Activated CD8-positive, alpha-beta memory T cell treated with anti-CD3 and anti-CD28 coated beads for 36 hours (primary cell): ENCODE measurements around the gene KLHL17. TPM values are rescaled to one million over a fixed set of nuclear protein-coding genes. Genes with fewer than 3 reads are reported as not detected.
"Not testable (repeated sequence)": the region's sequence is repeated elsewhere in the genome, so short reads cannot be mapped to it uniquely, and the experiment has no call there.

Experiments
- CTCF ChIA-PET: fragments of 350-600 bp; sonication (Branson Sonifier 250); formaldehyde crosslinking; loops from one replicate; lab custom pipeline; 2021; ENCODE audit warnings: antibody characterized with exemption; lab: Charles Lee
- POLR2A ChIA-PET: fragments of 350-600 bp; sonication (Branson Sonifier 250); formaldehyde crosslinking; loops from one replicate; lab custom pipeline; 2021; ENCODE audit warnings: antibody characterized with exemption; lab: Charles Lee
- total RNA-seq, 2 experiments: library from RNA; stranded (reverse); gene quantifications; one replicate each; pipeline ENCODE4 v1.2.3, GENCODE V29; 2021

KLHL17 gene
- total RNA-seq, 2 experiments from 2014 or later: 33.6 to 37.2 TPM

- CTCF ChIA-PET: no interaction called here
- POLR2A ChIA-PET: no interaction called here
Measured at GRCh38 chr1:999725-1000356, 39.5 kb downstream of the KLHL17 start, which contains the start of gene HES4. HES4 (minus strand) TSS chr1:1000097; CDS start chr1:999973, 124 bp downstream.

DNA sequence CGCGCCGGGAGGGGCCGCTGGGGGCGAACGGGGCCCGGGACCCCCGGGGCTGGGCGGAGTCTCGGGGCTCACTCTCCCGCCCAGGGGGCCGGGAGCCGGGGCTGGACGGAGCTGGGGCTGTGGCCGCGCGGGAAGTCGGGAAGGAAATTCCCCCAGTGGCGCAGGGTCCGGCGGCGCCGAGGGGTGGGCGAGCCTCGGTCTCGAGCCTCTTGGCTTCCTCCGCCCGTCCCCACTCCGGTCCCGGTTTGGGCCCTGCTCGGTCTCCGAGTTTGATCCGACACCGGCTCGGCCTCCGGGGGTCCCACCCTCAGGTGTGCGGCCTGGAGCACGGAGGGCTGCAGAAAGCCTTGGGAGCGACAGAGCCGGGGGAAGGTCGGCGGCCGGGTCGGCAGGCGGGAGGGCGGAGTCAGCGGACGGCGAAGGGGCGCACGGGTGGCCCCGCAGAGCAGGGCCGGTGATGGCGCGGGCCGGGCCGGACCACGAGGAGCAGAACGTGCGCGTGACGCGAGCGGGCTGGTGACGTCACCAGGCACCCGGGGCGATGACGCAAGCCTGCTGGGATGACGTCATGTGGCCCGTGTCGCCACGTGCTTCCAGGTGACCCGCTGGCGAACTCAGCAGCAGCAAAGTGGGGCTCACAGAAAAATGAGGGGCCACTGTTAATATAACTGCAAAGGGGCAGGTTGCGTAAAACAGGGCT, 40.1 kb downstream of the KLHL17 start:
- POLR2A ChIA-PET: no interaction called here

GRCh38 chr1:1001057-1001783, 40.8 kb downstream of the KLHL17 start:
- CTCF ChIA-PET: interaction anchor here (0.7 to 2.4 kb wide), 11 partner anchors 9 to 351 kb away, joined by 3 to 14 read pairs (median 3); partner anchors contain the start of gene ISG15
- POLR2A ChIA-PET: no interaction called here

More for the DNA sequence above, 40.1 kb downstream of the KLHL17 start:
- CTCF ChIA-PET: interaction anchor here (0.7 to 2.4 kb wide), 3 partner anchors 8 to 64 kb away, joined by 3 to 14 read pairs (median 11); partner anchors contain the start of gene ISG15

- POLR2A ChIA-PET: no interaction called here
- CTCF ChIA-PET: interaction anchor here (0.6 to 1.8 kb wide), 4 partner anchors 14 to 114 kb away, joined by 3 to 7 read pairs (median 4); no protein-coding TSS in a partner anchor
Measured at GRCh38 chr1:1003618-1004419, 43.4 kb downstream of the KLHL17 start.

GRCh38 chr1:1004420-1004779, 44.0 kb downstream of the KLHL17 start:
- POLR2A ChIA-PET: no interaction called here
- CTCF ChIA-PET: interaction anchor here (0.6 kb wide), 1 partner anchor 114 kb away, joined by 3 read pairs; no protein-coding TSS in a partner anchor

DNA sequence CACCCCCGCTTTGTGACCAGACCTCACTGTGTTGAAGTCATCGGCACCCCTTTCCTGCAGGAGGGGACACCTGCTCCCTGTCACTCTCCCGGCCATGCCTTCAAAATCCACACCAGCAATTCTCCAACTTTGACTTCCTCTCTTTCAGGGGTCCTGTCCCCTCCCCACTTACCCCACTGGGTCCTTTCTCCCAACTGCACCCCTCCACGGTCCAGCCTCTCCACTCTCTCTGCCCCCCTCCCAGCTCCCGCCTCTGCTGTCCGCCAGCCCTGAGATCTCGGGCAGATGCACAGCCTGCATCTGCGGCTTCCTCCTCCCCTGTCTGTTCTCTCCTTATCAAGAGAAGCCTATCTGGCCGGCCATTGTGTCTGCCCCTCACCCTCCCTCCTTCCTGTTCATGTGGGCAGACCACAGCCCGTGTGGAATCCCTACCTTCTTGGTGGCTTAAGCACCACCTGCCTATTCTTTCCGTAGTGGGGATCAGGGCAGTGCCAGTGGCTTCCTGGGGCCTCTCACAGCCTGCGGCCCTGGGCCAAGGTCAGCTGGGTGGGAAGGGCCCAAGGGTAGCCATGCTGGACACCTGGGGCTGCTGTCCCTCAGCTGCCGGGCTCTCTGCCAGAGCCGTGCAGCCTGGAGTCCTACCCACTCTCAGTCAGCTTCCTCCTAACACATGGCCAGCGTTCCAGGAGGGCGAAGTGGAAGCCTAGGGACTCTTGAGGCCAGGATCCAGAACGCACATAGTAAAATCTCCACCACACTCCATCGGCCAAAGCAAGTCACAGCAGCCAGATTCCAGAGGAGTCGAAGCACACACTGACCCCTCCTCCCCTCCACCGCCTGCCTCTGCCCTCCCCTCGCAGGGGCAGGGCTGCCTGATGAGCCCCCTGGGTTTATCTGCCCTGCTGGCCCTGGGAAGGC, 44.7 kb downstream of the KLHL17 start:
- CTCF ChIA-PET: no interaction called here
- POLR2A ChIA-PET: no interaction called here

- ChIA-PET POLR2A (no interaction called here), CTCF (no interaction called here)
Measured at GRCh38 chr1:1005774-1006304, 45.5 kb downstream of the KLHL17 start.

DNA sequence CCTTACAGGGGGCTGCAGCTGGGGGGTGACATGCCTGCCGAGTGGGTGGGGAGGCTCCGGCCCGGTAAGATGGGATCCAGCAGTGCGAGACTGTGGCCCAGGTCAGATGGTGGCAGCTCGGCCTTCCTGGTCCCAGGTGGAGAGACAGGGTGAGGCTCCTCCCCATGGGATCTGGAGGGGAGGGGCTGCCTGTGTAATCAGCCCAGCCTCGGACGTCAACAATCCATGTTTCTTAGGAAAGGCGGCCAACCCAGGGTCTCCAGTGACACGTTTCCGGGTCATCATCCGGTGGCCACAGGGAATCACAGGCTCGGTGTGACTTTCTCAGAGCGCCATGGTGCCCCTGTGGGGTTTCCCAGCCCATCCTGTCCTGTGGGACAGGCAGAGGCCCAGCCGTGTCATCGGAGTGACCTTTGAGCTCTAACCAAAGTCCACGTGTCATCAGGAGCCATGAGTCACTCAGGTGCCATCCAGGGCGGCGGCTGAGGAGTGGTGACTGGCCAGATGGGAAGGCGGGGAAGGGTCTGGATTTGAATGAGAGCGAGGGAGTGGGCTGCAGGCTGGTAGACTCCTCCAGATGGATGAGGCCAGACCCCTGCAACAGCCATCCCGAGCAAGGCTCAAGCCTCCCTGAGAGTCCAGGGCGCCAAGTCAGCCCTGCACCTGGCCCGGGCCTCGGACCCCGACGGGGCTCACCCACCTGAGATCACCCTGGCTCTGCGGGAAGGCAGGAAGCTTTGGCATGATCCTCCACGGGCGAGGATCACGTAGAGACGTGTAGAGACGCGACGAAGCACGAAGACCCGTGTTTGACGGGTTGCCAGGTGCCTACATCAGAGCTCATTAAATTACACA, 46.1 kb downstream of the KLHL17 start:
- CTCF ChIA-PET: interaction anchor here (1.2 kb wide), 2 partner anchors 10 to 12 kb away, joined by 3 read pairs; no protein-coding TSS in a partner anchor
- POLR2A ChIA-PET: no interaction called here

DNA sequence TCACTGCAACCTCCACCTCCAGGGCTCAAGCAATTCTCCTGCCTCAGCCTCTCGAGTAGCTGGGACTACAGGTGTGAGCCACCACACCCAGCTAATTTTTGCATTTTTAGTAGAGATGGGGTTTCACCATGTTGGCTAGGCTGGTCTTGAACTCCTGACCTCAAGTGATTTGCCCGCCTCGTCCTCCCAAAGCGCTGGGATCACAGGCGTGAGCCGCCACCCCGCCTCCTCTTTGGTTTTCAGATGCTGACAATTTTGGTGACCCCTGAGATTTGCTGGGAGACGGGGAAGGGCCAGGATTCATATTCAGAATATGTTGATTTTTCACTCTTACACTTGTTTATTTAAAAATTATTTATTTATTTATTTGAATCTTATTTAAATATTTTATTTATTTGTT, 49.7 kb downstream of the KLHL17 start:
- POLR2A ChIA-PET: not testable (repeated sequence)
- CTCF ChIA-PET: interaction anchor here (1.8 kb wide), 1 partner anchor 8 kb away, joined by 7 read pairs; no protein-coding TSS in a partner anchor

DNA sequence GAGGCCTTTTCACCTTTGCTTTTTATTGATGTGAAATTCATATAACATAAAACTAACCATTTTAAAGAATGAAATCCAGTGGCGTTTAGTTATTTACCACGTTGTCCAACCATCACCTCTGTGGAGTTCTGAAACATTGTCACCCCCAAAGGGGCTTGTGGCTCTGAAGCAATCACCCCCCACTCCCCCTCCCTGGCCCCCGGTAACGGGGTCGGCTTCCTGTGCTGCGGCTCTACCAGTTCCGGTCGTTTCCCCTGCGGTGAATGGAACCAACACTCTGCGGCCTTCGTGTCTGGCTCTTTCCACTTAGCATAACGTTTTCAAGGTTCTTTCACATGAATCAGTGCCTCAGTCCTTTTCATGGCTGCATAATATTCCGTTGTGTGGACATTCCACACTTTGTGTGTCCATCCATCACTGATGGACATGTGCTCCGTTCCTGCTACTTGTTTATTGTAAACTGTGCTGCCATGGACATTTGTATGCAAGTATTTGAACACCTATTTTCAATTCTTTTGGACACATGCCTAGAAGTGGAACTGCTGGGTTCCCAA, 51.1 kb downstream of the KLHL17 start:
- CTCF ChIA-PET: interaction anchor here (1.8 kb wide), 1 partner anchor 10 kb away, joined by 7 read pairs; no protein-coding TSS in a partner anchor
- POLR2A ChIA-PET: no interaction called here

DNA sequence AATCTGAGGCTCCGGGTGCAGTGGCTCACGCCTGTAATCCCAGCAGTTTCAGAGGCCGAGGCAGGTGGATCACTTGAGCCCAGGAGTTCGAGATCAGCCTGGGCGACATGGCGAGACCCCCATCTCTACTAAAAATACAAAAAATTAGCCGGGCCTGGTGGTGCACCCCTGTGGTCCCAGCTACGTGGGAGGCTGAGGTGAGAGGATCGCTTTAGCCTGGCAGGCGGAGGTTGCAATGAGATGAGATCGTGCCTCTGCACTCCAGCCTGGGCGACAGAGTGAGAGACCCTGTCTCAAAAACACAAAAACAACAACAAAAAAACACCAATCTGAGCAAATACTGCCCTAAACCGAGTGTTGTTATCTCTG, 52.3 kb downstream of the KLHL17 start:
- POLR2A ChIA-PET: interaction anchor here (0.6 kb wide), 1 partner anchor 157 kb away, joined by 3 read pairs; no protein-coding TSS in a partner anchor
- CTCF ChIA-PET: interaction anchor here (1.1 to 3.8 kb wide), 8 partner anchors 11 to 51 kb away, joined by 4 to 14 read pairs (median 10); no protein-coding TSS in a partner anchor

DNA sequence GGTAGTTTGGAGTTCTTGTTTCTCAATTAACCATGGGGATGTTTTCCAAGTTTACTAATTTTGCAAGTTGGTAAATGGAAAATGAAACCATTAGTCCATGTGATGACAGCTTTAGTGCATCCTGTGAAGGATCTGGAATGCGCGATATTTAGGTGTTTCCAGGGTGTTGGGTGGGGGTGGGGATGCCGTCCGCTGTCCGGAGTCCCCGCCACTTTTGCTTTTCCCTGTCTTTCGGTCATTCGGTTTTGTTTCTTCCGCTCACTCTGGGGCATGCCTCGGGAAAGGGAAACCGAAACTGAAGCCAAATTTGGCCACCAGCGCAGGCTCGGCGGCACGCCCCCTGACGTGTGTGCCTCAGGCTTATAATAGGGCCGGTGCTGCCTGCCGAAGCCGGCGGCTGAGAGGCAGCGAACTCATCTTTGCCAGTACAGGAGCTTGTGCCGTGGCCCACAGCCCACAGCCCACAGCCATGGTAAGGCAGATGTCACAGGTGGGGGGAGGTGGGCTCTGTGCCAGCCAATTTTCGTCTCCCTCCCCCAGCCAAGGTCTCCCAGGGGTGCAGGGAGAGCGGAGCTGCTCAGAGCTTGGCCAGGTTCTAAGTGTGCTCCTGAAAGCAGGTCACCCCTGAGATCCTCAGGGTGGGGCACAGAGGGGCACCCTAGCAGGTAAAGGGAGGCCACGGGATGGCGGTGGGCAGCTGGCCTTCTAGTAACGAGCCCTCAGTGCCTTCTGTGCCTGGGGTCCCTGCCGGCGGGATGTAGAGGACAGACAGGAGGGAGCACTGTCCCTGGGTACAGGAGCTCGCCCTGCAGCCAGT, 52.9 kb downstream of the KLHL17 start, which contains the start of gene ISG15:
Gene ISG15, plus strand, starts transcription at position 393 of the 817 bp plus-strand sequence. Its CDS starts 77 bp downstream, at position 470.
- CTCF ChIA-PET: interaction anchor here (1.1 to 3.8 kb wide), 9 partner anchors 11 to 101 kb away, joined by 3 to 14 read pairs (median 9); no protein-coding TSS in a partner anchor
- POLR2A ChIA-PET: interaction anchor here (0.6 to 1.1 kb wide), 3 partner anchors 29 to 357 kb away, joined by 3 read pairs; no protein-coding TSS in a partner anchor

DNA sequence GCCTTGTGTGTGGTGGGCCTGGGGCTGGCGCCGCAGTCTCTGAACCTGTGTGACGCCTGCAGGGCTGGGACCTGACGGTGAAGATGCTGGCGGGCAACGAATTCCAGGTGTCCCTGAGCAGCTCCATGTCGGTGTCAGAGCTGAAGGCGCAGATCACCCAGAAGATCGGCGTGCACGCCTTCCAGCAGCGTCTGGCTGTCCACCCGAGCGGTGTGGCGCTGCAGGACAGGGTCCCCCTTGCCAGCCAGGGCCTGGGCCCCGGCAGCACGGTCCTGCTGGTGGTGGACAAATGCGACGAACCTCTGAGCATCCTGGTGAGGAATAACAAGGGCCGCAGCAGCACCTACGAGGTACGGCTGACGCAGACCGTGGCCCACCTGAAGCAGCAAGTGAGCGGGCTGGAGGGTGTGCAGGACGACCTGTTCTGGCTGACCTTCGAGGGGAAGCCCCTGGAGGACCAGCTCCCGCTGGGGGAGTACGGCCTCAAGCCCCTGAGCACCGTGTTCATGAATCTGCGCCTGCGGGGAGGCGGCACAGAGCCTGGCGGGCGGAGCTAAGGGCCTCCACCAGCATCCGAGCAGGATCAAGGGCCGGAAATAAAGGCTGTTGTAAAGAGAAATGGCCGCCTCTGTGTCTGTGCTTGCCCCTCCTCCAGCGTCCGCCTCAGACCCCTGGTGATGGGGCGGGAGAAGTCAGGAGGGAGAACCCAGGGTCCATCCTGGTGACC, 53.7 kb downstream of the KLHL17 start:
- POLR2A ChIA-PET: interaction anchor here (0.7 to 1.1 kb wide), 2 partner anchors 30 to 356 kb away, joined by 3 read pairs; no protein-coding TSS in a partner anchor

More for the DNA sequence above, 53.7 kb downstream of the KLHL17 start:
- CTCF ChIA-PET: interaction anchor here (1.1 to 3.8 kb wide), 11 partner anchors 12 to 602 kb away, joined by 3 to 14 read pairs (median 5); partner anchors contain the start of gene MIB2
